SK-N-SH treated with all-trans-retinoic acid at 6 μM for 48 hours (cell line): ENCODE results near the gene EIF3A.

Source experiments
- ATAC-seq: fragments of 200-7000 bp; cut with Tn5 transposase; 3 replicates; pipeline ENCODE4 v1.9.1; 2020; ENCODE audit warnings: mild to moderate bottlenecking, moderate library complexity
- ARNTL ChIP-seq: fragments of 450-650 bp; formaldehyde crosslinking; IDR thresholded peaks from 2 replicates; pipeline ENCODE4 v1.5.0; 2020; ENCODE audit warnings: low read depth, mild to moderate bottlenecking, moderate library complexity, borderline replicate concordance
- CSDC2 ChIP-seq: fragments of 250-450 bp; sonication (Bioruptor Pico); IDR thresholded peaks from 2 replicates; pipeline ENCODE4 v1.5.0; 2020; ENCODE audit warnings: mild to moderate bottlenecking, moderate library complexity
- ESRRG ChIP-seq: fragments of 250-450 bp; sonication (Bioruptor Pico); IDR thresholded peaks from 2 replicates; pipeline ENCODE4 v1.6.1; 2021; ENCODE audit warnings: mild to moderate bottlenecking
- GLIS3 ChIP-seq: fragments of 250-450 bp; sonication (Bioruptor Pico); IDR thresholded peaks from 2 replicates; pipeline ENCODE4 v1.5.0; 2020; ENCODE audit warnings: mild to moderate bottlenecking, moderate library complexity
- ISL1 ChIP-seq: fragments of 250-450 bp; sonication (Bioruptor Pico); IDR thresholded peaks from 2 replicates; pipeline ENCODE4 v2.1.2; 2022; ENCODE audit warnings: mild to moderate bottlenecking, moderate library complexity
- OSR1 ChIP-seq: fragments of 250-450 bp; sonication (Bioruptor Pico); IDR thresholded peaks from 2 replicates; pipeline ENCODE4 v1.8.0; 2022; ENCODE audit warnings: moderate library complexity, mild to moderate bottlenecking, inconsistent platforms
- PPARA ChIP-seq: fragments of 250-450 bp; sonication (Bioruptor Pico); IDR thresholded peaks from 2 replicates; pipeline ENCODE4 v1.5.0; 2020; ENCODE audit warnings: mild to moderate bottlenecking, borderline replicate concordance
- RARB ChIP-seq: fragments of 250-450 bp; sonication (Bioruptor Pico); IDR thresholded peaks from 2 replicates; pipeline ENCODE4 v1.8.0; 2021; ENCODE audit warnings: mild to moderate bottlenecking, moderate library complexity
- TCF4 ChIP-seq: fragments of 250-450 bp; sonication (Bioruptor Pico); IDR thresholded peaks from 2 replicates; pipeline ENCODE4 v1.8.0; 2021; ENCODE audit warnings: mild to moderate bottlenecking, moderate library complexity, borderline replicate concordance
- TOX ChIP-seq: fragments of 250-450 bp; sonication (Bioruptor Pico); IDR thresholded peaks from 2 replicates; pipeline ENCODE4 v1.8.0; 2021; ENCODE audit warnings: mild to moderate bottlenecking, moderate library complexity, borderline replicate concordance
- ZC3H10 ChIP-seq: fragments of 250-450 bp; sonication (Bioruptor Pico); IDR thresholded peaks from 2 replicates; pipeline ENCODE4 v1.5.1; 2021; ENCODE audit warnings: mild to moderate bottlenecking, moderate library complexity
- ZFP3 ChIP-seq: fragments of 250-450 bp; sonication (Bioruptor Pico); IDR thresholded peaks from 2 replicates; pipeline ENCODE4 v1.5.0; 2020; ENCODE audit warnings: mild to moderate bottlenecking, moderate library complexity
- ZFP30 ChIP-seq: fragments of 450-650 bp; formaldehyde crosslinking; IDR thresholded peaks from 2 replicates; pipeline ENCODE4 v1.5.0; 2022; ENCODE audit warnings: mild to moderate bottlenecking, moderate library complexity
- ZNF565 ChIP-seq: fragments of 450-650 bp; formaldehyde crosslinking; conservative IDR thresholded peaks from 2 replicates; pipeline ENCODE4 v1.5.0; 2020; ENCODE audit warnings: low read depth, mild to moderate bottlenecking, moderate library complexity
- ZNF70 ChIP-seq: fragments of 450-650 bp; formaldehyde crosslinking; IDR thresholded peaks from 2 replicates; pipeline ENCODE4 v1.5.0; 2020; ENCODE audit warnings: mild to moderate bottlenecking, moderate library complexity
- ZNF8 ChIP-seq: fragments of 450-650 bp; formaldehyde crosslinking; IDR thresholded peaks from 2 replicates; pipeline ENCODE4 v1.5.0; 2020; ENCODE audit warnings: mild to moderate bottlenecking, moderate library complexity
- TF ChIP-seq, protein P1 (sequence below): fragments of 250-450 bp; sonication (Bioruptor Pico); IDR thresholded peaks from 2 replicates; pipeline ENCODE4 v1.8.0; 2020; ENCODE audit warnings: mild to moderate bottlenecking, moderate library complexity, borderline replicate concordance
- TF ChIP-seq, protein P2 (sequence below): fragments of 250-450 bp; sonication (Bioruptor Pico); IDR thresholded peaks from 2 replicates; pipeline ENCODE4 v1.8.0; 2021; ENCODE audit warnings: low read depth, mild to moderate bottlenecking, moderate library complexity, borderline replicate concordance
- TF ChIP-seq, protein P3 (sequence below): fragments of 250-450 bp; sonication (Bioruptor Pico); IDR thresholded peaks from 2 replicates; pipeline ENCODE4 v1.5.1; 2021; ENCODE audit warnings: mild to moderate bottlenecking, moderate library complexity
- TF ChIP-seq, protein P4 (sequence below): fragments of 250-450 bp; sonication (Bioruptor Pico); IDR thresholded peaks from 2 replicates; pipeline ENCODE4 v1.5.0; 2020; ENCODE audit warnings: mild to moderate bottlenecking, moderate library complexity
- TF ChIP-seq, protein P5 (sequence below): fragments of 250-450 bp; sonication (Bioruptor Pico); IDR thresholded peaks from 2 replicates; pipeline ENCODE4 v1.5.1; 2020; ENCODE audit warnings: low read depth, mild to moderate bottlenecking, moderate library complexity

The EIF3A gene

DNA sequence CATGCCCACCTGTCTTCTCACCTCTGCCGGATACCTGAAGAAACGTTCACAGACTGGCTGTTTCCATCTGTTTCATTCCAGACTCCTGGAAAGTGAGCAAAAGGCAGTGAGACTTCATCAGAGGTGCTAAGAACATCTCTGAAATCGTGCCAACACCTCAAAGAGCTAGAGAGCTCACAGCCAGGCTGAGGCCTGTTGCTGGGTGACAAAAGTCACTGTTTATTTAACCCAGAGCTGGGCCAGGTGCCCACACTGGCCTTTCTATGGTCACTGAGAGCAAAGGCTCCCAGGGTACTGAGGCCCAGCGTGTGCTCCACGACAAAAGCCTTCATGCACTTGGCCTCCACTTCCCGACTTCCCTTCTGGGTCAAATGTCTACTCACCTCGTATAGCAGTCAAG, 54.8 kb downstream of the EIF3A start:
- no peak for ATAC-seq
- no peak for TF ChIP-seq ZFP30
- TF ChIP-seq PPARA (CRISPR knock-in tag): no peak
- TF ChIP-seq, protein P1, sequence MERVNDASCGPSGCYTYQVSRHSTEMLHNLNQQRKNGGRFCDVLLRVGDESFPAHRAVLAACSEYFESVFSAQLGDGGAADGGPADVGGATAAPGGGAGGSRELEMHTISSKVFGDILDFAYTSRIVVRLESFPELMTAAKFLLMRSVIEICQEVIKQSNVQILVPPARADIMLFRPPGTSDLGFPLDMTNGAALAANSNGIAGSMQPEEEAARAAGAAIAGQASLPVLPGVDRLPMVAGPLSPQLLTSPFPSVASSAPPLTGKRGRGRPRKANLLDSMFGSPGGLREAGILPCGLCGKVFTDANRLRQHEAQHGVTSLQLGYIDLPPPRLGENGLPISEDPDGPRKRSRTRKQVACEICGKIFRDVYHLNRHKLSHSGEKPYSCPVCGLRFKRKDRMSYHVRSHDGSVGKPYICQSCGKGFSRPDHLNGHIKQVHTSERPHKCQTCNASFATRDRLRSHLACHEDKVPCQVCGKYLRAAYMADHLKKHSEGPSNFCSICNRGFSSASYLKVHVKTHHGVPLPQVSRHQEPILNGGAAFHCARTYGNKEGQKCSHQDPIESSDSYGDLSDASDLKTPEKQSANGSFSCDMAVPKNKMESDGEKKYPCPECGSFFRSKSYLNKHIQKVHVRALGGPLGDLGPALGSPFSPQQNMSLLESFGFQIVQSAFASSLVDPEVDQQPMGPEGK: no peak
- no peak for TF ChIP-seq RARB (CRISPR knock-in tag)
- no peak for TF ChIP-seq ZNF8 (CRISPR knock-in tag)
- TF ChIP-seq OSR1 (CRISPR knock-in tag): no peak
- no peak for TF ChIP-seq TOX (CRISPR knock-in tag)
- no peak for TF ChIP-seq GLIS3
- no peak for TF ChIP-seq ZC3H10 (CRISPR knock-in tag)
- TF ChIP-seq CSDC2 (CRISPR knock-in tag): no peak
- TF ChIP-seq ESRRG (CRISPR knock-in tag): no peak
- TF ChIP-seq ISL1 (CRISPR knock-in tag): no peak
- no peak for TF ChIP-seq ZFP3 (CRISPR knock-in tag)
- no peak for TF ChIP-seq TCF4 (CRISPR knock-in tag)
- TF ChIP-seq, protein P2, sequence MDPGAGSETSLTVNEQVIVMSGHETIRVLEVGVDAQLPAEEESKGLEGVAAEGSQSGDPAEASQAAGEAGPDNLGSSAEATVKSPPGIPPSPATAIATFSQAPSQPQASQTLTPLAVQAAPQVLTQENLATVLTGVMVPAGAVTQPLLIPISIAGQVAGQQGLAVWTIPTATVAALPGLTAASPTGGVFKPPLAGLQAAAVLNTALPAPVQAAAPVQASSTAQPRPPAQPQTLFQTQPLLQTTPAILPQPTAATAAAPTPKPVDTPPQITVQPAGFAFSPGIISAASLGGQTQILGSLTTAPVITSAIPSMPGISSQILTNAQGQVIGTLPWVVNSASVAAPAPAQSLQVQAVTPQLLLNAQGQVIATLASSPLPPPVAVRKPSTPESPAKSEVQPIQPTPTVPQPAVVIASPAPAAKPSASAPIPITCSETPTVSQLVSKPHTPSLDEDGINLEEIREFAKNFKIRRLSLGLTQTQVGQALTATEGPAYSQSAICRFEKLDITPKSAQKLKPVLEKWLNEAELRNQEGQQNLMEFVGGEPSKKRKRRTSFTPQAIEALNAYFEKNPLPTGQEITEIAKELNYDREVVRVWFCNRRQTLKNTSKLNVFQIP (CRISPR knock-in tag): no peak
- TF ChIP-seq ZNF565: no peak
- TF ChIP-seq ZNF70 (CRISPR knock-in tag): no peak
- no peak for TF ChIP-seq ARNTL (CRISPR knock-in tag)
- TF ChIP-seq, protein P3, sequence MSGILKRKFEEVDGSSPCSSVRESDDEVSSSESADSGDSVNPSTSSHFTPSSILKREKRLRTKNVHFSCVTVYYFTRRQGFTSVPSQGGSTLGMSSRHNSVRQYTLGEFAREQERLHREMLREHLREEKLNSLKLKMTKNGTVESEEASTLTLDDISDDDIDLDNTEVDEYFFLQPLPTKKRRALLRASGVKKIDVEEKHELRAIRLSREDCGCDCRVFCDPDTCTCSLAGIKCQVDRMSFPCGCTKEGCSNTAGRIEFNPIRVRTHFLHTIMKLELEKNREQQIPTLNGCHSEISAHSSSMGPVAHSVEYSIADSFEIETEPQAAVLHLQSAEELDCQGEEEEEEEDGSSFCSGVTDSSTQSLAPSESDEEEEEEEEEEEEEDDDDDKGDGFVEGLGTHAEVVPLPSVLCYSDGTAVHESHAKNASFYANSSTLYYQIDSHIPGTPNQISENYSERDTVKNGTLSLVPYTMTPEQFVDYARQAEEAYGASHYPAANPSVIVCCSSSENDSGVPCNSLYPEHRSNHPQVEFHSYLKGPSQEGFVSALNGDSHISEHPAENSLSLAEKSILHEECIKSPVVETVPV (CRISPR knock-in tag): no peak
- TF ChIP-seq, protein P4, sequence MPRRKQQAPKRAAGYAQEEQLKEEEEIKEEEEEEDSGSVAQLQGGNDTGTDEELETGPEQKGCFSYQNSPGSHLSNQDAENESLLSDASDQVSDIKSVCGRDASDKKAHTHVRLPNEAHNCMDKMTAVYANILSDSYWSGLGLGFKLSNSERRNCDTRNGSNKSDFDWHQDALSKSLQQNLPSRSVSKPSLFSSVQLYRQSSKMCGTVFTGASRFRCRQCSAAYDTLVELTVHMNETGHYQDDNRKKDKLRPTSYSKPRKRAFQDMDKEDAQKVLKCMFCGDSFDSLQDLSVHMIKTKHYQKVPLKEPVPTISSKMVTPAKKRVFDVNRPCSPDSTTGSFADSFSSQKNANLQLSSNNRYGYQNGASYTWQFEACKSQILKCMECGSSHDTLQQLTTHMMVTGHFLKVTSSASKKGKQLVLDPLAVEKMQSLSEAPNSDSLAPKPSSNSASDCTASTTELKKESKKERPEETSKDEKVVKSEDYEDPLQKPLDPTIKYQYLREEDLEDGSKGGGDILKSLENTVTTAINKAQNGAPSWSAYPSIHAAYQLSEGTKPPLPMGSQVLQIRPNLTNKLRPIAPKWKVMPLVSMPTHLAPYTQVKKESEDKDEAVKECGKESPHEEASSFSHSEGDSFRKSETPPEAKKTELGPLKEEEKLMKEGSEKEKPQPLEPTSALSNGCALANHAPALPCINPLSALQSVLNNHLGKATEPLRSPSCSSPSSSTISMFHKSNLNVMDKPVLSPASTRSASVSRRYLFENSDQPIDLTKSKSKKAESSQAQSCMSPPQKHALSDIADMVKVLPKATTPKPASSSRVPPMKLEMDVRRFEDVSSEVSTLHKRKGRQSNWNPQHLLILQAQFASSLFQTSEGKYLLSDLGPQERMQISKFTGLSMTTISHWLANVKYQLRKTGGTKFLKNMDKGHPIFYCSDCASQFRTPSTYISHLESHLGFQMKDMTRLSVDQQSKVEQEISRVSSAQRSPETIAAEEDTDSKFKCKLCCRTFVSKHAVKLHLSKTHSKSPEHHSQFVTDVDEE: no peak

DNA sequence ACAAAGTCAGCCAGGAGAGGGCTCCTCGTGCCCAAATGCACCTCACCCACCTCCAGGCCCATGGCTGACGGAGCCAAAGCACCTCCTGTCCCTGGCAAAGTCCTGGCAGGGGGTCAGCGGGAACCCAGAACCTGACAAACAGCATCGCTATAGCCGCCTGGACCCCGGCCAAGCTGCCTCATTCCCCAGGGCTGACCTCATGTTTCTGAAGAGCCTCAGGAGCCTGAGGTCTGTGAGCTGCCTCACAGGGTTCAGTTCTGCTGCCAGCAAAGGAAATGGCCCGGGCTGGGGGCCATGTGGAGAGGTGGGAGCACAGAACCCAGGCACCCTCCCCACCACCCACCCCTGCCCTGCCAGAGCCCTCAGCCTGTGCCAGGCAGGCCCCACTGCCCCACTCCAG, 55.3 kb downstream of the EIF3A start:
- TF ChIP-seq, protein P1: no peak
- no peak for TF ChIP-seq GLIS3
- TF ChIP-seq OSR1 (CRISPR knock-in tag): no peak
- TF ChIP-seq ZFP3 (CRISPR knock-in tag): no peak
- TF ChIP-seq ZC3H10 (CRISPR knock-in tag): no peak
- TF ChIP-seq ISL1 (CRISPR knock-in tag): no peak
- no peak for TF ChIP-seq ZNF565
- TF ChIP-seq, protein P4: no peak
- no peak for TF ChIP-seq TCF4 (CRISPR knock-in tag)
- TF ChIP-seq ZFP30: no peak
- TF ChIP-seq, protein P2 (CRISPR knock-in tag): no peak
- TF ChIP-seq, protein P5, sequence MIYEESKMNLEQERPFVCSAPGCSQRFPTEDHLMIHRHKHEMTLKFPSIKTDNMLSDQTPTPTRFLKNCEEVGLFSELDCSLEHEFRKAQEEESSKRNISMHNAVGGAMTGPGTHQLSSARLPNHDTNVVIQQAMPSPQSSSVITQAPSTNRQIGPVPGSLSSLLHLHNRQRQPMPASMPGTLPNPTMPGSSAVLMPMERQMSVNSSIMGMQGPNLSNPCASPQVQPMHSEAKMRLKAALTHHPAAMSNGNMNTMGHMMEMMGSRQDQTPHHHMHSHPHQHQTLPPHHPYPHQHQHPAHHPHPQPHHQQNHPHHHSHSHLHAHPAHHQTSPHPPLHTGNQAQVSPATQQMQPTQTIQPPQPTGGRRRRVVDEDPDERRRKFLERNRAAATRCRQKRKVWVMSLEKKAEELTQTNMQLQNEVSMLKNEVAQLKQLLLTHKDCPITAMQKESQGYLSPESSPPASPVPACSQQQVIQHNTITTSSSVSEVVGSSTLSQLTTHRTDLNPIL (CRISPR knock-in tag): no peak
- TF ChIP-seq ARNTL (CRISPR knock-in tag): no peak
- ATAC-seq: peak; percentile 63
